Measurements from ENCODE around the gene PER3. TPM values are rescaled to one million over a fixed set of nuclear protein-coding genes. Genes with fewer than 3 reads are reported as not detected.
A peak's percentile ranks its signal among the peaks of the same experiment; 100 is the strongest.

Gene PER3
- total and polyA plus RNA-seq, 2 of the 4 experiments (the other 2 are of a cell fraction) = 3.4 to 4.2 TPM

- H3K36me3 ChIP-seq (ENCODE audit: control insufficient read depth, insufficient read depth, low read length) = peaks cover 20% of the 10 kb centered on the region
- H2BK120ac ChIP-seq (ENCODE audit: low read depth, low read length) = no peak overlapping the region
- no peak overlapping the region for H2AFZ ChIP-seq (replicated peaks; ENCODE audit: low read length, poor library complexity)
- no peak overlapping the region for H4K5ac ChIP-seq (ENCODE audit: low read depth, low read length)
- peaks cover 3% of the 10 kb centered on the region for H3K9me3 ChIP-seq (ENCODE audit: control insufficient read depth, insufficient read depth, low read length)
- H2AK9ac ChIP-seq (replicated peaks; ENCODE audit: low read depth, low read length, poor library complexity) = no peak overlapping the region
- no peak overlapping the region for H2BK20ac ChIP-seq (ENCODE audit: low read depth, low read length)
- no peak overlapping the region for H3K4ac ChIP-seq (ENCODE audit: low read depth, low read length)
- ChIA-PET POLR2A (ENCODE audit: unreplicated experiment) (no interaction called here), CTCF (interaction anchor here (1.0 kb wide), 2 partner anchors 10 to 20 kb away, joined by 3 read pairs; no protein-coding TSS in a partner anchor)
- dilution Hi-C loops (cut with HindIII; ENCODE audit: low sequenced_read_pairs, unreplicated experiment) = no loop called here
- no peak overlapping the region for H3K56ac ChIP-seq (ENCODE audit: extremely low read depth, insufficient read depth, low read length)
- no peak overlapping the region for H3K27ac ChIP-seq (ENCODE audit: insufficient read depth, low read length)
- no peak overlapping the region for H3K18ac ChIP-seq (ENCODE audit: low read depth, low read length)
- no peak overlapping the region for H2BK15ac ChIP-seq (ENCODE audit: low read depth, low read length)
- no peak overlapping the region for H4K91ac ChIP-seq (ENCODE audit: insufficient read depth, low read depth, low read length)
- no peaks in the 10 kb centered on the region for H4K20me1 ChIP-seq (ENCODE audit: insufficient read depth, low read length)
- H2AK5ac ChIP-seq (ENCODE audit: low read depth, low read length) = no peak overlapping the region
- H3K14ac ChIP-seq (replicated peaks; ENCODE audit: low read depth, low read length) = no peak overlapping the region
- H3K4me3 ChIP-seq (ENCODE audit: insufficient read depth, low read depth, low read length) = no peak overlapping the region
- TF ChIP-seq RCOR1 (IDR thresholded peaks at IDR 0.05; ENCODE audit: insufficient replicate concordance, low read length) = no peak
- no peak for TF ChIP-seq USF2 (IDR thresholded peaks at IDR 0.05; ENCODE audit: low read depth, low read length)
- peak; percentile 24; the same call in 1 of the 2 replicates for TF ChIP-seq SMC3 (IDR thresholded peaks at IDR 0.05; ENCODE audit: low read depth, low read length)
- no peak for TF ChIP-seq MXI1 (IDR thresholded peaks at IDR 0.05; ENCODE audit: borderline replicate concordance, low read depth, low read length)
- TF ChIP-seq RAD21 (IDR thresholded peaks at IDR 0.05; ENCODE audit: low read length) = peak; percentile 46
- TF ChIP-seq ELK1 (IDR thresholded peaks at IDR 0.05; ENCODE audit: borderline replicate concordance, low read depth, low read length) = no peak
- TF ChIP-seq CHD1 (IDR thresholded peaks at IDR 0.05; ENCODE audit: low read depth, low read length) = no peak
- no peak for TF ChIP-seq MAFK (IDR thresholded peaks at IDR 0.05; ENCODE audit: low read depth, low read length)
- peak; percentile 56 for TF ChIP-seq CTCF (conservative IDR thresholded peaks at IDR 0.05; ENCODE audit: low read depth, low read length)
- TF ChIP-seq MAZ (IDR thresholded peaks at IDR 0.05; ENCODE audit: borderline replicate concordance, low read depth, low read length) = no peak
- BruUV-seq (replicated peaks) = no TSS peak
- no peak overlapping the region for H3K23ac ChIP-seq (ENCODE audit: low read depth, low read length)
- no peak overlapping the region for H2BK5ac ChIP-seq (ENCODE audit: low read depth, low read length, poor library complexity, severe bottlenecking)
- no CpG with 5 or more reads among the region's 1 CpG for WGBS, 2 experiments (ENCODE audit: extremely low coverage in 2 of 2, insufficient read length in 1 of 2)
- intact Hi-C loops (cut with micrococcal nuclease) = loop anchor here (2.0 kb wide), 1 partner anchor 94 kb away; no protein-coding TSS in a partner anchor
- no peak overlapping the region for H3K9ac ChIP-seq (ENCODE audit: low read depth, low read length)
- no peaks in the 10 kb centered on the region for H3K79me1 ChIP-seq (ENCODE audit: low read depth in 1 of 2, low read length in 2 of 2)
- no peak overlapping the region for H4K8ac ChIP-seq (ENCODE audit: low read depth in 2 of 2, low read length in 2 of 2)
- no peaks in the 10 kb centered on the region for H3K9me1 ChIP-seq (ENCODE audit: insufficient read depth, low read length)
- peak; percentile 40 for DNase-seq
- no peaks in the 10 kb centered on the region for H3K27me3 ChIP-seq (ENCODE audit: control insufficient read depth, insufficient read depth, low read length)
- peak; percentile 56; the same call in 1 of the 2 replicates for ATAC-seq (ENCODE audit: low read depth)
- in situ Hi-C loops (cut with MboI; ENCODE audit: low sequenced_read_pairs) = no loop called here
- H3K4me2 ChIP-seq (ENCODE audit: low read depth, low read length) = no peak overlapping the region
- peaks cover 2% of the 10 kb centered on the region; the same call in 1 of the 2 replicates for H3K4me1 ChIP-seq (ENCODE audit: control insufficient read depth, insufficient read depth, low read length)
Observed at GRCh38 chr1:7808253-7808844, 24.3 kb downstream of the PER3 start.
